Breast epithelium (tissue), 3 donors: ENCODE results near the gene ESM1.

Experiments
- POLR2A ChIP-seq: fragments of 450-650 bp; IDR thresholded peaks from one replicate; pipeline ENCODE4 v1.6.1; 2016; ENCODE audit warnings: antibody characterized with exemption, mild to moderate bottlenecking, moderate library complexity
- POLR2AphosphoS5 ChIP-seq, 3 donors: sonication (generic); formaldehyde crosslinking; IDR thresholded peaks; one replicate each; pipeline ENCODE4 v1.6.1; 2017; ENCODE audit warnings: antibody characterized with exemption in 3 of 3
- TF ChIP-seq, protein P1 (sequence below), 3 donors: fragments of 450-650 bp; IDR thresholded peaks; one replicate each; pipeline ENCODE4 v1.5.1; 2016 to 2017; ENCODE audit warnings: antibody characterized with exemption in 3 of 3, mild to moderate bottlenecking in 3 of 3, moderate library complexity in 3 of 3

DNA sequence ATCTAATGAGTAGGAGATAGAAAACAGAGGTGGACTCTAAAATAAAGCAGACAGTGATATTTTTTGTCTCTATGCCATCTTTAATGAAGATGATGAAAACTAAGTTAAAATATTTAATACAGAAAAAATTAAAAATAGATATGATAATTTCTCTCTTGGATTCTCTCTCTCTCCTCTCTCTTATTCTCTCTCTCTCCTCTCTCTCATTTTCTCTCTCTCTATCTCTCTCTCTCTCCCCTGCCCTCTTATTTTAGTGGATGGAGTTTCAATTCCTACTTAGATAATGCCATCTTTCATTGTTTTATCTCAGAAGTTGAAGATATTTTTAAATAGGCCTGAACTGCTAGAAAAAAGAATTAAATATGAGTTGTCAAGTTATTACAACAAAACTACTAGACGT, 38.2 kb downstream of the ESM1 start:
- TF ChIP-seq, protein P1, sequence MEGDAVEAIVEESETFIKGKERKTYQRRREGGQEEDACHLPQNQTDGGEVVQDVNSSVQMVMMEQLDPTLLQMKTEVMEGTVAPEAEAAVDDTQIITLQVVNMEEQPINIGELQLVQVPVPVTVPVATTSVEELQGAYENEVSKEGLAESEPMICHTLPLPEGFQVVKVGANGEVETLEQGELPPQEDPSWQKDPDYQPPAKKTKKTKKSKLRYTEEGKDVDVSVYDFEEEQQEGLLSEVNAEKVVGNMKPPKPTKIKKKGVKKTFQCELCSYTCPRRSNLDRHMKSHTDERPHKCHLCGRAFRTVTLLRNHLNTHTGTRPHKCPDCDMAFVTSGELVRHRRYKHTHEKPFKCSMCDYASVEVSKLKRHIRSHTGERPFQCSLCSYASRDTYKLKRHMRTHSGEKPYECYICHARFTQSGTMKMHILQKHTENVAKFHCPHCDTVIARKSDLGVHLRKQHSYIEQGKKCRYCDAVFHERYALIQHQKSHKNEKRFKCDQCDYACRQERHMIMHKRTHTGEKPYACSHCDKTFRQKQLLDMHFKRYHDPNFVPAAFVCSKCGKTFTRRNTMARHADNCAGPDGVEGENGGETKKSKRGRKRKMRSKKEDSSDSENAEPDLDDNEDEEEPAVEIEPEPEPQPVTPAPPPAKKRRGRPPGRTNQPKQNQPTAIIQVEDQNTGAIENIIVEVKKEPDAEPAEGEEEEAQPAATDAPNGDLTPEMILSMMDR (IDR thresholded peaks at IDR 0.05): no peak
- TF ChIP-seq POLR2A (no peak), POLR2AphosphoS5 (IDR thresholded peaks at IDR 0.05) (no peak)
